Measurements from ENCODE around the gene NALCN.

DNA sequence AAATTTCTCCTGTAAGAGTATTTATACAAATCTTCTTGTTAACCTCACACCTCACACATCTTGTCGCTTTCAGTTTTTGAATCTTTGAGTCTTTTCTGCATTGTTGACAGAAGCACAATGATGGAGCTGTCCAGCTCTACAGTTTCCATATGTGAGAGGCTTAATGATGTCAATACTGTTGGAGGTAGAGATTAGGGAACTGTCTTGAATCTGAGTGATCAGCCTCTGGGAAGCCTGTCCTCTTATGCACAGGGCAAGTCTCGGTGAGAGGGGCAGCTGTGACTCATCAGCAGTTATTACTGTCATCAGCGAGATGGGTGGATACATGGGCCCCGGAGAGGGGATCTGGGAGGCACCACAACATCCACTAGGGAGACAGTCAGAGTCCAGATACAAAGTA lies 31.5 kb upstream of the NALCN start:
- TF ChIP-seq POLR2A (IDR thresholded peaks at IDR 0.05) (no peak), CTCF (IDR thresholded peaks at IDR 0.05) (no peak), POLR2AphosphoS5 (IDR thresholded peaks at IDR 0.05) (no peak)
